Peyer's patch (tissue), 4 donors: ENCODE data around the gene ADGB.

ENCODE experiments used
- POLR2A ChIP-seq, 2 donors: fragments of 450-650 bp; IDR thresholded peaks; one replicate each; pipeline ENCODE4 v1.5.1; 2017; ENCODE audit warnings: antibody characterized with exemption in 2 of 2, mild to moderate bottlenecking in 2 of 2, moderate library complexity in 2 of 2
- TF ChIP-seq, protein P1 (sequence below), 6 experiments: fragments of 450-650 bp in 4 of 6; fragments of 200-600 bp in 2 of 6; sonication (generic) in 1 of 6; IDR thresholded peaks; one replicate each; pipeline ENCODE4 v1.5.1; 2017 to 2019; ENCODE audit warnings: antibody characterized with exemption in 6 of 6, mild to moderate bottlenecking in 3 of 6, moderate library complexity in 1 of 6

DNA sequence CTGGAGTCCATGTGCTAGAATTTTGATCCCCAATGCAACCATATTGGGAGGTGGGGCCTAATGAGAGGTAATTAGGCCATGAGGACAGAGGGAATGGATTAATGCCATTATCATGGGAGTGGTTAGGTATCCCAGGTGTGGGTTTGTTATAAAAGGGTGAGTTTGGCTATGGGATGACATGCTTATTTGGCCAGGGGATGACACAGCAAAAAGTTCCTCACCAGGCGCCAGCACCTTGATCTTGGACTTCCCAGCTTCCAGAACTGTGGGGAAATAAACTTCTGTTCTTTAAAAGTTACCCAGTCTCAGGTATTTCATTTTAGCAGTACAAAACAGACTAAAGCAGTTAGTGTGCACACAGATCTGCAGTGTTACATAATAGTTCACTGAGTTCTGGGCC lies 84.1 kb downstream of the ADGB start:
- TF ChIP-seq, protein P1, sequence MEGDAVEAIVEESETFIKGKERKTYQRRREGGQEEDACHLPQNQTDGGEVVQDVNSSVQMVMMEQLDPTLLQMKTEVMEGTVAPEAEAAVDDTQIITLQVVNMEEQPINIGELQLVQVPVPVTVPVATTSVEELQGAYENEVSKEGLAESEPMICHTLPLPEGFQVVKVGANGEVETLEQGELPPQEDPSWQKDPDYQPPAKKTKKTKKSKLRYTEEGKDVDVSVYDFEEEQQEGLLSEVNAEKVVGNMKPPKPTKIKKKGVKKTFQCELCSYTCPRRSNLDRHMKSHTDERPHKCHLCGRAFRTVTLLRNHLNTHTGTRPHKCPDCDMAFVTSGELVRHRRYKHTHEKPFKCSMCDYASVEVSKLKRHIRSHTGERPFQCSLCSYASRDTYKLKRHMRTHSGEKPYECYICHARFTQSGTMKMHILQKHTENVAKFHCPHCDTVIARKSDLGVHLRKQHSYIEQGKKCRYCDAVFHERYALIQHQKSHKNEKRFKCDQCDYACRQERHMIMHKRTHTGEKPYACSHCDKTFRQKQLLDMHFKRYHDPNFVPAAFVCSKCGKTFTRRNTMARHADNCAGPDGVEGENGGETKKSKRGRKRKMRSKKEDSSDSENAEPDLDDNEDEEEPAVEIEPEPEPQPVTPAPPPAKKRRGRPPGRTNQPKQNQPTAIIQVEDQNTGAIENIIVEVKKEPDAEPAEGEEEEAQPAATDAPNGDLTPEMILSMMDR (IDR thresholded peaks at IDR 0.05) = no peak
- no peak for TF ChIP-seq POLR2A (IDR thresholded peaks at IDR 0.05)
